Neural progenitor cell (in vitro differentiated cells): ENCODE measurements around the gene LUC7L3. TPM values are rescaled to one million over a fixed set of nuclear protein-coding genes. Genes with fewer than 3 reads are reported as not detected.
"Not testable (repeated sequence)": the region's sequence is repeated elsewhere in the genome, so short reads cannot be mapped to it uniquely, and the experiment has no call there.

Experiments used
- DNase-seq: peaks from one replicate; pipeline ENCODE4 v3.0.0-alpha.2; 2016; ENCODE audit warnings: low spot score
- H2AFZ ChIP-seq: fragments of 200-600 bp; sonication (generic); replicated peaks from 2 replicates; pipeline ENCODE4 v1.6.1; 2016; ENCODE audit warnings: antibody characterized with exemption
- H3F3A ChIP-seq: fragments of 200-600 bp; sonication (generic); 2 replicates; pipeline ENCODE4 v1.6.1; 2016; ENCODE audit warnings: antibody characterized with exemption, low read depth
- H3K27ac ChIP-seq: fragments of 200-600 bp; sonication (generic); 2 replicates; pipeline ENCODE4 v1.5.1; 2016; ENCODE audit warnings: mild to moderate bottlenecking
- H3K27me3 ChIP-seq: fragments of 200-600 bp; sonication (generic); 2 replicates; pipeline ENCODE4 v1.6.1; 2016; ENCODE audit warnings: mild to moderate bottlenecking, moderate library complexity
- H3K36me3 ChIP-seq: fragments of 200-600 bp; sonication (generic); 2 replicates; pipeline ENCODE4 v1.5.1; 2016
- H3K4me1 ChIP-seq: fragments of 200-600 bp; sonication (generic); 2 replicates; pipeline ENCODE4 v1.6.1; 2016; ENCODE audit warnings: mixed run types
- H3K4me2 ChIP-seq: fragments of 200-600 bp; sonication (generic); 2 replicates; pipeline ENCODE4 v1.6.1; 2016
- H3K4me3 ChIP-seq: fragments of 200-600 bp; sonication (generic); 2 replicates; pipeline ENCODE4 v1.5.1; 2016
- H3K79me2 ChIP-seq: fragments of 200-600 bp; sonication (generic); 2 replicates; pipeline ENCODE4 v1.6.1; 2016; ENCODE audit warnings: low read depth
- H3K9ac ChIP-seq: fragments of 200-600 bp; sonication (generic); 2 replicates; pipeline ENCODE4 v1.6.1; 2016
- H3K9me3 ChIP-seq: fragments of 200-600 bp; sonication (generic); 2 replicates; pipeline ENCODE4 v1.5.1; 2016; ENCODE audit warnings: low read depth
- H4K20me1 ChIP-seq: fragments of 200-600 bp; sonication (generic); 2 replicates; pipeline ENCODE4 v1.6.1; 2016; ENCODE audit warnings: low read depth
- H3K27ac Mint-ChIP-seq: 3 replicates; pipeline ENCODE4 v1.8.0; 2021; ENCODE audit warnings: mixed read lengths
- H3K27me3 Mint-ChIP-seq: 2 replicates; pipeline ENCODE4 v1.8.0; 2022; ENCODE audit warnings: low read depth, mild to moderate bottlenecking, inconsistent platforms, moderate library complexity, mixed read lengths; ENCODE audit not compliant: insufficient read depth
- H3K36me3 Mint-ChIP-seq: 3 replicates; pipeline ENCODE4 v1.8.0; 2021; ENCODE audit warnings: mixed read lengths
- H3K4me1 Mint-ChIP-seq: 3 replicates; pipeline ENCODE4 v1.8.0; 2021; ENCODE audit warnings: mixed read lengths
- H3K4me3 Mint-ChIP-seq: 3 replicates; pipeline ENCODE4 v1.8.0; 2021; ENCODE audit warnings: mild to moderate bottlenecking, moderate library complexity, mixed read lengths
- H3K9me3 Mint-ChIP-seq: 3 replicates; pipeline ENCODE4 v1.8.0; 2020; ENCODE audit warnings: mixed read lengths
- EZH2 ChIP-seq: fragments of 200-600 bp; sonication (generic); IDR thresholded peaks from 2 replicates; pipeline ENCODE4 v1.6.1; 2017; ENCODE audit warnings: antibody characterized with exemption, mild to moderate bottlenecking, moderate library complexity
- EZH2phosphoT487 ChIP-seq: fragments of 200-600 bp; sonication (generic); IDR thresholded peaks from 2 replicates; pipeline ENCODE4 v1.6.1; 2017; ENCODE audit warnings: antibody characterized with exemption
- total RNA-seq: library from RNA; depleted of rRNA; stranded (reverse); fragments of >200 nt; gene quantifications from 2 replicates; pipeline ENCODE4 v1.2.3, GENCODE V29; 2015; ENCODE audit warnings: low replicate concordance
- TF ChIP-seq, protein P1 (sequence below): fragments of 200-600 bp; sonication (generic); IDR thresholded peaks from 2 replicates; pipeline ENCODE4 v1.5.1; 2017; ENCODE audit warnings: antibody characterized with exemption, mild to moderate bottlenecking

Gene LUC7L3
- total RNA-seq, 1 donor from 2014 or later: 374 TPM

DNA sequence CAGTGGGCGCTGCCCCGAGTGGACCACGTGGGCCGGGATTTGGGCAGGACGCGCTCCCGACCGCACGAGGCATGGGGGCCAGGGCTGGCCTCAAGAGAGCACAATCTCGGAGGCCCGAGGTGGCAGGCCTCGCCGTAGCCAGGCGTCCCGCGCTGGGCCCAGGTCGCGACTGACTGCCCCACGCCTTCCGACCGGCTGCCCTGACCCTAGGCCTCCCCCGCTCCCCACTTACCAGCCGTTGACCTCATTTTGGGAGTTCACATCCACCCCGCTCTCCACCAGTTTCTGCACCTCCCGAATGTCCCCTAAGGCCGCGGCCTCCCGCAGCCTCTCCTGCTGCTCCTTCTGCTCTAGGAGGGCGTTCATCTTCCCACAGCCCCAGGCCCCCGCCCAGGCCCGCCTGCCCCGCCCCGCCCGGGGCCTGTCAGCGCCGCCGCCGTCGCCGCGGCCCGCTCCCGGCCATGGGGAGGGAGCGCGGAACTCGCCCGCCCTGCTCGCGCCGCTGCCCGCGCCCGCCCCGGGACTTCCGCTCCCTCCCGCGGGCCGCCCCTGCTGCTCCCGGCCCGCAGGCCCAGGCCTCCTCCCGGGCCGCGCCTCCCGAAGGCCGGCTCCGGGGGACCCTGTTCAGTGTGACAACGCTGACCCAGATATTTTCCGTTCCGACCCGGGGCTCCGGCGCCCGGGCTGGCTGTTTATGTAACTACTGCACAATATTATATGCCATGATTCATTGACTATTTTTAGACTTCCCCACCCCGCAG, 11.9 kb upstream of the LUC7L3 start, which contains the start of gene ANKRD40:
TSS of gene ANKRD40 (minus strand) at position 626 of the 761 bp plus-strand sequence. CDS start at position 366, 260 bp downstream.
- no peaks in the 10 kb centered on the region for H3K9me3 ChIP-seq
- peaks cover 10% of the 10 kb centered on the region for H4K20me1 ChIP-seq
- H3K79me2 ChIP-seq: peaks cover 55% of the 10 kb centered on the region
- peak within 1 kb of the TSS; percentile 62 for H3K4me3 ChIP-seq
- H3F3A ChIP-seq: peaks cover 22% of the 10 kb centered on the region
- H3K4me1 Mint-ChIP-seq: peaks cover 28% of the 10 kb centered on the region
- H2AFZ ChIP-seq: peak within 1 kb of the TSS; percentile 97
- peak; percentile 88 for DNase-seq
- H3K4me3 Mint-ChIP-seq: peak within 1 kb of the TSS; percentile 94
- peaks cover 13% of the 10 kb centered on the region for H3K4me1 ChIP-seq
- no peaks in the 10 kb centered on the region for H3K9me3 Mint-ChIP-seq
- H3K27me3 Mint-ChIP-seq: peaks cover 2% of the 10 kb centered on the region
- peak within 1 kb of the TSS; percentile 94 for H3K4me2 ChIP-seq
- H3K9ac ChIP-seq: peak within 1 kb of the TSS; percentile 74
- peak within 1 kb of the TSS; percentile 86 for H3K27ac ChIP-seq
- H3K36me3 Mint-ChIP-seq: peaks cover 9% of the 10 kb centered on the region
- peak within 1 kb of the TSS; percentile 96 for H3K27ac Mint-ChIP-seq
- TF ChIP-seq EZH2phosphoT487 (peak; percentile 28), EZH2 (no peak)
- TF ChIP-seq, protein P1, sequence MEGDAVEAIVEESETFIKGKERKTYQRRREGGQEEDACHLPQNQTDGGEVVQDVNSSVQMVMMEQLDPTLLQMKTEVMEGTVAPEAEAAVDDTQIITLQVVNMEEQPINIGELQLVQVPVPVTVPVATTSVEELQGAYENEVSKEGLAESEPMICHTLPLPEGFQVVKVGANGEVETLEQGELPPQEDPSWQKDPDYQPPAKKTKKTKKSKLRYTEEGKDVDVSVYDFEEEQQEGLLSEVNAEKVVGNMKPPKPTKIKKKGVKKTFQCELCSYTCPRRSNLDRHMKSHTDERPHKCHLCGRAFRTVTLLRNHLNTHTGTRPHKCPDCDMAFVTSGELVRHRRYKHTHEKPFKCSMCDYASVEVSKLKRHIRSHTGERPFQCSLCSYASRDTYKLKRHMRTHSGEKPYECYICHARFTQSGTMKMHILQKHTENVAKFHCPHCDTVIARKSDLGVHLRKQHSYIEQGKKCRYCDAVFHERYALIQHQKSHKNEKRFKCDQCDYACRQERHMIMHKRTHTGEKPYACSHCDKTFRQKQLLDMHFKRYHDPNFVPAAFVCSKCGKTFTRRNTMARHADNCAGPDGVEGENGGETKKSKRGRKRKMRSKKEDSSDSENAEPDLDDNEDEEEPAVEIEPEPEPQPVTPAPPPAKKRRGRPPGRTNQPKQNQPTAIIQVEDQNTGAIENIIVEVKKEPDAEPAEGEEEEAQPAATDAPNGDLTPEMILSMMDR: no peak
- H3K27me3 ChIP-seq: no peaks in the 10 kb centered on the region
- H3K36me3 ChIP-seq: no peaks in the 10 kb centered on the region

DNA sequence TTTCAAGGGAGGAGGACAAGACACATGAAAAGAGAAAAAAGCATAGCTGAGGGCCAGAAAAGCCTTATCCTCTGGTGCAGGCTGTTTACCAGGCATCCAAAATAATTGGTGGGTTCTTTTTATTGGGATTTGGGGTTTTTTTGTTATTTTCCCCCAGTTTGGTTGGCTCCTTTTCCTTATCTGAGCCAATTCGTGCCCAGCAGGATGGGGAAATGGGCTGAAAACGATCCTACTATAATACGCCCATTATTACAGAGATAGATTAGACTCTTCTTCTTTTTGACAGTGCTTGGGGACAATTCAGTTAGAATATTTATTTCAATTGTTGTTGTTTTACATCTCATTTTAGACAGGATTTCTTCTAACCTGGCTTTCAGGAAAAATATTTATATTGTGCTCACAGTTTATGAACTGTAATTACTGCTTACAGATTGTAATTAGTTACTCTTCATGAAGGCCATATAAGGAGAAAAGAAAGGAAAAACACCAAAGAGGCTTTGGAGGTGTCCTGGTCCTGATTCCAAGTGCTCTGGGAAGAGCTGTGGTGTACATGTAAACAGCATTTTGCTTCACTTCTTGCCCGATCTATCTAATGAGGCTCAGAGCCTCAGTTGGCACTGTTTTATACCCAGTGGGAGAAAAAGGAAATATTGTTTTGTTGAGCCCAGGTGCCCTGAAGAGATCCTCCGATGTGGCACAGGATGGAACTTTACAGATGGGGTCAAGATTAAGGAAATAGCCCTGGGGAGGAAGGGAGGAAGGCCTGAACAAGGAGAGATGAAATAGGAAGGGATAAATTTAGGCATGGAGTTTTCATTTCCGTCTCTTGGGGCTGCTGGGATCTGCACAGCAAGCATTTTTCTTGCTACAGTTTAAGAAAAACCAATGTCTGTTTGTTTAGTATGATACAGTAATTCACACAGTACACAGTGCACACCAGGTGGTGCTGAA, 11.1 kb upstream of the LUC7L3 start:
- Histone ChIP-seq H3K36me3 (no peaks in the 10 kb centered on the region), H3K9ac (peak overlapping the region; percentile 74), H3K9me3 (no peaks in the 10 kb centered on the region), H2AFZ (peak overlapping the region; percentile 97), H3K4me2 (peak overlapping the region; percentile 94), H3F3A (peaks cover 22% of the 10 kb centered on the region), H3K4me3 (peak overlapping the region; percentile 62), H3K27me3 (no peaks in the 10 kb centered on the region), H4K20me1 (peaks cover 1% of the 10 kb centered on the region), H3K79me2 (peaks cover 47% of the 10 kb centered on the region), H3K4me1 (peaks cover 16% of the 10 kb centered on the region), H3K27ac (peak overlapping the region; percentile 86)
- Mint-ChIP-seq H3K36me3 (peaks cover 9% of the 10 kb centered on the region), H3K4me1 (peaks cover 31% of the 10 kb centered on the region), H3K27ac (peak overlapping the region; percentile 95), H3K9me3 (no peaks in the 10 kb centered on the region), H3K4me3 (peak overlapping the region; percentile 91), H3K27me3 (peaks cover 2% of the 10 kb centered on the region)
- no peak for TF ChIP-seq EZH2
- TF ChIP-seq, protein P1: no peak
- TF ChIP-seq EZH2phosphoT487: no peak
- no peak for DNase-seq

DNA sequence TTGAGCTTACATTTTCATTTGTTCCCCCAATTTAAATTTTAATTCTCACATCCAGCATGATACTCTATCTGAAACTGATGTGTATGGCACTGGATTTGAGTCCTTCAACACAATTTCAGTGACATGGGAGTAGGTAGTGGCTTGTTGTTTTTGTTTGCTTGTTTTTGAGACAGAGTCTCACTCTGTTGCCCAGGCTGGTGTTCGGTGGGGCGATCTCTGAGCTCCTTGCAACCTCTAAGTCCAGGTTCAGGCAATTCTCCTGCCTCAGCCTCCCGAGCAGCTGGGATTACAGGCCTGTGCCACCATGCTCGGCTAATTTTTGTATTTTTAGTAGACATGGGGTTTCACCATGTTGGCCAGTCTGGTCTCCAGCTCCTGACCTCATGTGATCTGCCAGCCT, 10.3 kb upstream of the LUC7L3 start:
- not testable (repeated sequence) for H3K27me3 ChIP-seq, H3K27me3 Mint-ChIP-seq, DNase-seq, H3K9me3 ChIP-seq, H4K20me1 ChIP-seq, H3K9ac ChIP-seq, H3K36me3 Mint-ChIP-seq, H3K4me3 ChIP-seq, H3K27ac ChIP-seq, H3K36me3 ChIP-seq, H3K9me3 Mint-ChIP-seq
- peak overlapping the region; percentile 97 for H2AFZ ChIP-seq
- peaks cover 16% of the 10 kb centered on the region for H3K4me1 ChIP-seq
- peak overlapping the region; percentile 91 for H3K4me3 Mint-ChIP-seq
- peak overlapping the region; percentile 95 for H3K27ac Mint-ChIP-seq
- peaks cover 41% of the 10 kb centered on the region for H3K79me2 ChIP-seq
- H3F3A ChIP-seq: peaks cover 22% of the 10 kb centered on the region
- peak overlapping the region; percentile 94 for H3K4me2 ChIP-seq
- H3K4me1 Mint-ChIP-seq: peaks cover 25% of the 10 kb centered on the region
